GM12878 (cell line): ENCODE data around the gene MYRFL. TPM values are rescaled to one million over a fixed set of nuclear protein-coding genes. Genes with fewer than 3 reads are reported as not detected.

Experiments
- ATAC-seq: fragments of 200-7000 bp; cut with Tn5 transposase; 3 replicates; pipeline ENCODE4 v1.9.1; 2020; ENCODE audit warnings: mild to moderate bottlenecking, moderate library complexity
- BruUV-seq: library from RNA; stranded (reverse); fragments of 400-500 nt; replicated peaks from 2 replicates; lab custom pipeline; 2021; lab: Mats Ljungman, UMichigan
- CTCF ChIA-PET: fragments of 300-600 bp; sonication (Branson Sonifier 250); formaldehyde crosslinking; extraction: SDS; loops from one replicate; lab custom pipeline; 2021; ENCODE audit warnings: inconsistent platforms; lab: Yijun Ruan, JAX
- POLR2A ChIA-PET: fragments of 350-600 bp; formaldehyde crosslinking; extraction: SDS; loops from one replicate; lab custom pipeline; 2021; ENCODE audit warnings: inconsistent platforms; lab: Charles Lee
- RAD21 ChIA-PET: fragments of 300-600 bp; sonication (Branson Sonifier 250); formaldehyde crosslinking; loops from one replicate; lab custom pipeline; 2023; ENCODE audit warnings: antibody characterized with exemption; ENCODE audit not compliant: unreplicated experiment; lab: Charles Lee
- SMC1A ChIA-PET: fragments of 300-600 bp; sonication (Branson Sonifier 250); formaldehyde crosslinking; loops from one replicate; lab custom pipeline; 2023; ENCODE audit not compliant: unreplicated experiment, uncharacterized antibody; lab: Charles Lee
- DNase-seq: peaks from one replicate; pipeline ENCODE4 v3.0.0-alpha.2; 2011; ENCODE audit warnings: low read depth, low spot score
- FAIRE-seq: peaks from 3 replicates; lab custom pipeline; 2011; peaks lifted over from hg19 to GRCh38; lab: Jason Lieb, UNC
- H2AFZ ChIP-seq: 2 replicates; pipeline ENCODE4 v1.6.0; 2011; ENCODE audit warnings: low read depth, low read length, control low read depth; ENCODE audit not compliant: control insufficient read depth
- H3K27ac ChIP-seq: 2 replicates; pipeline ENCODE4 v1.5.1; 2011; ENCODE audit warnings: control low read depth; ENCODE audit not compliant: control insufficient read depth, insufficient read depth
- H3K27me3 ChIP-seq, 2 experiments: replicated peaks in 1 of 2; 2 replicates each; pipeline versions ENCODE4 v1.6.0 to v1.6.1; 2011; ENCODE audit warnings: low read length in 1 of 2; ENCODE audit not compliant: control insufficient read depth in 2 of 2, insufficient read depth in 2 of 2
- H3K36me3 ChIP-seq, 2 experiments: 2 replicates each; pipeline ENCODE4 v1.5.1; 2011; ENCODE audit warnings: low read length in 1 of 2; ENCODE audit not compliant: control insufficient read depth in 2 of 2, insufficient read depth in 2 of 2
- H3K4me1 ChIP-seq: 2 replicates; pipeline ENCODE4 v1.6.1; 2011; ENCODE audit warnings: mild to moderate bottlenecking, low read length, moderate library complexity, mixed read lengths; ENCODE audit not compliant: control insufficient read depth, insufficient read depth
- H3K4me2 ChIP-seq: 2 replicates; pipeline ENCODE4 v1.6.0; 2011; ENCODE audit warnings: control low read depth; ENCODE audit not compliant: control insufficient read depth, insufficient read depth
- H3K4me3 ChIP-seq: fragments of 200-600 bp; sonication (generic); 2 replicates; pipeline ENCODE4 v1.5.1; 2016
- H3K79me2 ChIP-seq: 2 replicates; pipeline ENCODE4 v1.6.0; 2011; ENCODE audit warnings: low read length; ENCODE audit not compliant: control insufficient read depth, insufficient read depth
- H3K9ac ChIP-seq: 2 replicates; pipeline ENCODE4 v1.8.0; 2011; ENCODE audit warnings: low read length, control low read depth, mixed read lengths; ENCODE audit not compliant: control insufficient read depth, insufficient read depth
- H3K9me3 ChIP-seq: replicated peaks from 3 replicates; pipeline ENCODE4 v1.5.1; 2011; ENCODE audit warnings: mild to moderate bottlenecking, low read length; ENCODE audit not compliant: control insufficient read depth, insufficient read depth
- H4K20me1 ChIP-seq: 2 replicates; pipeline ENCODE4 v1.6.0; 2011; ENCODE audit not compliant: control insufficient read depth, insufficient read depth
- ATF7 ChIP-seq: fragments of 450-650 bp; IDR thresholded peaks from 2 replicates; pipeline ENCODE4 v1.6.1; 2016; ENCODE audit warnings: low read depth, mild to moderate bottlenecking
- BRCA1 ChIP-seq: IDR thresholded peaks from 2 replicates; pipeline ENCODE4 v1.6.1; 2011; ENCODE audit warnings: low read depth, low read length, improper control_type of control experiment
- CHD2 ChIP-seq: IDR thresholded peaks from 2 replicates; pipeline ENCODE4 v1.6.1; 2011; ENCODE audit warnings: low read depth, low read length, improper control_type of control experiment, borderline replicate concordance
- CREM ChIP-seq: IDR thresholded peaks from 2 replicates; pipeline ENCODE4 v1.6.1; 2014; ENCODE audit warnings: antibody characterized with exemption, low read depth
- ESRRA ChIP-seq: IDR thresholded peaks from 2 replicates; pipeline ENCODE4 v1.6.1; 2012; ENCODE audit warnings: mild to moderate bottlenecking, low read length, improper control_type of control experiment
- FOS ChIP-seq: IDR thresholded peaks from 3 replicates; pipeline ENCODE4 v1.6.1; 2011; ENCODE audit warnings: borderline replicate concordance; ENCODE audit not compliant: insufficient read length; ENCODE audit errors: extremely low read depth
- HCFC1 ChIP-seq: fragments of 150-350 bp; IDR thresholded peaks from 2 replicates; pipeline ENCODE4 v1.6.1; 2014; ENCODE audit warnings: low read length
- MTA2 ChIP-seq: fragments of 450-650 bp; IDR thresholded peaks from 2 replicates; pipeline ENCODE4 v1.6.1; 2016; ENCODE audit warnings: low read depth, mild to moderate bottlenecking, moderate library complexity
- MTA3 ChIP-seq: IDR thresholded peaks from 2 replicates; pipeline ENCODE4 v1.6.1; 2012; ENCODE audit warnings: low read length, inconsistent platforms, borderline replicate concordance
- MXI1 ChIP-seq: fragments of 150-350 bp; IDR thresholded peaks from 2 replicates; pipeline ENCODE4 v1.6.1; 2011; ENCODE audit warnings: low read depth, mild to moderate bottlenecking, inconsistent platforms, low read length, improper control_type of control experiment
- MYB ChIP-seq: fragments of 150-350 bp; IDR thresholded peaks from 2 replicates; pipeline ENCODE4 v1.6.1; 2014; ENCODE audit warnings: mild to moderate bottlenecking, low read depth, low read length, borderline replicate concordance
- POLR2AphosphoS2 ChIP-seq: IDR thresholded peaks from 2 replicates; pipeline ENCODE4 v1.6.1; 2011; ENCODE audit warnings: low read depth, mild to moderate bottlenecking, low read length, improper control_type of control experiment, moderate library complexity
- RAD21 ChIP-seq: IDR thresholded peaks from 2 replicates; pipeline ENCODE4 v1.6.1; 2011; ENCODE audit warnings: mild to moderate bottlenecking, low read depth, low read length, moderate library complexity; ENCODE audit not compliant: insufficient read depth
- ZBED1 ChIP-seq: IDR thresholded peaks from 2 replicates; pipeline ENCODE4 v1.6.1; 2016; ENCODE audit warnings: borderline replicate concordance
- WGBS: methylation state at CpG from one replicate; pipeline ENCODE4 v1.1.6; 2016; ENCODE audit warnings: low lambda C conversion rate; ENCODE audit not compliant: insufficient replicate concordance, insufficient coverage; ENCODE audit errors: missing lambda C conversion rate; 5-methylcytosine and 5-hydroxymethylcytosine counted together
- in situ Hi-C: fragments of 300-500 bp; cut with MboI; formaldehyde crosslinking; loops from 9 replicates; pipeline ENCODE4 v1.14.3; 2018; ENCODE audit warnings: mixed read lengths
- intact Hi-C: fragments of 100-400 bp; cut with micrococcal nuclease; formaldehyde crosslinking; loops from one replicate; pipeline ENCODE4 v1.14.2; 2022; ENCODE audit not compliant: unreplicated experiment
- polyA plus RNA-seq, 11 experiments: library from polyadenylated mRNA; depleted of rRNA in 4 of 11; unstranded in 6 of 11; stranded (reverse) in 5 of 11; fragments of >200 nt; fragmentation: Nextera tagmentation in 4 of 11; fragmentation: Illumina TruSeq in 1 of 11; extraction: Ambion mirVana in 4 of 11; extraction: Trizol in 1 of 11; gene quantifications; 1 replicate in 1 of 11; 2 replicates in 10 of 11; pipeline versions ENCODE4 v1.2.1 to v1.2.3, GENCODE V29; 2011 to 2016; ENCODE audit warnings: inconsistent platforms in 2 of 11, missing spikeins in 2 of 11, low read depth in 1 of 11
- total RNA-seq, 4 experiments: library from RNA; depleted of rRNA in 3 of 4; stranded (reverse); fragments of >200 nt in 3 of 4; fragmentation: Illumina TruSeq in 1 of 4; extraction: Trizol in 1 of 4; gene quantifications; 2 replicates each; pipeline versions ENCODE4 v1.2.1 to v1.2.3, GENCODE V29; 2013 to 2021
- TF ChIP-seq, protein P1 (sequence below): fragments of 450-650 bp; IDR thresholded peaks from 2 replicates; pipeline ENCODE4 v1.6.1; 2017; ENCODE audit warnings: mild to moderate bottlenecking, low read depth, inconsistent platforms; ENCODE audit not compliant: poor library complexity, severe bottlenecking
- TF ChIP-seq, protein P2 (sequence below): IDR thresholded peaks from 2 replicates; pipeline ENCODE4 v1.6.1; 2012; ENCODE audit warnings: low read depth, low read length, improper control_type of control experiment

MYRFL gene
- total and polyA plus RNA-seq, 10 of the 15 experiments (the other 5 are each of a cell fraction or from before 2014, with no cell fraction given): 0.24 to 1.8 (median 0.64) TPM

GRCh38 chr12:69821456-69822159, 3.4 kb upstream of the MYRFL start:
- WGBS: 52% methylated on average over 8 of the region's 8 CpGs
- in situ Hi-C loops (no loop called here), intact Hi-C loops (no loop called here)
- Histone ChIP-seq H4K20me1 (no peaks in the 10 kb centered on the region), H2AFZ (no peak overlapping the region), H3K36me3 (0 out of 4 replicates have a peak, but pooled peaks cover 0 to 3% of the 10 kb centered on the region in 2 experiments)
- RAD21 ChIA-PET: no interaction called here
- FAIRE-seq (no peak), ATAC-seq (no peak)
- no peak for TF ChIP-seq RAD21
- TF ChIP-seq MYB: no peak
- TF ChIP-seq ESRRA: no peak
- TF ChIP-seq HCFC1: no peak
- no peak for TF ChIP-seq BRCA1
- TF ChIP-seq CREM: no peak
- TF ChIP-seq ZBED1: no peak
- TF ChIP-seq MTA2: no peak
- TF ChIP-seq MXI1: no peak
- TF ChIP-seq FOS: no peak
- TF ChIP-seq, protein P1, sequence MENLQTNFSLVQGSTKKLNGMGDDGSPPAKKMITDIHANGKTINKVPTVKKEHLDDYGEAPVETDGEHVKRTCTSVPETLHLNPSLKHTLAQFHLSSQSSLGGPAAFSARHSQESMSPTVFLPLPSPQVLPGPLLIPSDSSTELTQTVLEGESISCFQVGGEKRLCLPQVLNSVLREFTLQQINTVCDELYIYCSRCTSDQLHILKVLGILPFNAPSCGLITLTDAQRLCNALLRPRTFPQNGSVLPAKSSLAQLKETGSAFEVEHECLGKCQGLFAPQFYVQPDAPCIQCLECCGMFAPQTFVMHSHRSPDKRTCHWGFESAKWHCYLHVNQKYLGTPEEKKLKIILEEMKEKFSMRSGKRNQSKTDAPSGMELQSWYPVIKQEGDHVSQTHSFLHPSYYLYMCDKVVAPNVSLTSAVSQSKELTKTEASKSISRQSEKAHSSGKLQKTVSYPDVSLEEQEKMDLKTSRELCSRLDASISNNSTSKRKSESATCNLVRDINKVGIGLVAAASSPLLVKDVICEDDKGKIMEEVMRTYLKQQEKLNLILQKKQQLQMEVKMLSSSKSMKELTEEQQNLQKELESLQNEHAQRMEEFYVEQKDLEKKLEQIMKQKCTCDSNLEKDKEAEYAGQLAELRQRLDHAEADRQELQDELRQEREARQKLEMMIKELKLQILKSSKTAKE: no peak
- no peak for TF ChIP-seq ATF7
- TF ChIP-seq POLR2AphosphoS2: no peak
- TF ChIP-seq MTA3: no peak
- no peak for TF ChIP-seq CHD2
- TF ChIP-seq, protein P2, sequence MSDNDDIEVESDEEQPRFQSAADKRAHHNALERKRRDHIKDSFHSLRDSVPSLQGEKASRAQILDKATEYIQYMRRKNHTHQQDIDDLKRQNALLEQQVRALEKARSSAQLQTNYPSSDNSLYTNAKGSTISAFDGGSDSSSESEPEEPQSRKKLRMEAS: no peak
- TF ChIP-seq, all 136 proteins: peak for 0
- H3K4me3 ChIP-seq: no peak overlapping the region
- H3K4me2 ChIP-seq: no peak overlapping the region
- H3K9ac ChIP-seq: no peak overlapping the region
- CTCF ChIA-PET: interaction anchor here (0.6 kb wide), 1 partner anchor 136 kb away, joined by 3 read pairs; no protein-coding TSS in a partner anchor
- SMC1A ChIA-PET: no interaction called here
- BruUV-seq: no TSS peak
- POLR2A ChIA-PET: no interaction called here
- H3K27ac ChIP-seq: no peak overlapping the region
- H3K9me3 ChIP-seq: no peaks in the 10 kb centered on the region
- H3K4me1 ChIP-seq: peaks cover 2% of the 10 kb centered on the region; the same call in 1 of the 2 replicates
- DNase-seq: no peak
- no peaks in the 10 kb centered on the region for H3K79me2 ChIP-seq
- H3K27me3 ChIP-seq: no peaks in the 10 kb centered on the region
